Activated naive CD4-positive, alpha-beta T cell treated with anti-CD3 and anti-CD28 coated beads, Interleukin-2, amount 50 U/mL, for 72 hours (primary cell): ENCODE measurements around the gene LTB4R. TPM values are rescaled to one million over a fixed set of nuclear protein-coding genes. Genes with fewer than 3 reads are reported as not detected.

Source experiments
- ATAC-seq, 2 donors: fragments of 150-1000 bp; cut with Tn5 transposase; 2 replicates each; pipeline ENCODE4 v1.10.0; 2021; ENCODE audit warnings: mild to moderate bottlenecking in 2 of 2, moderate library complexity in 2 of 2
- DNase-seq, 2 donors: peaks; one replicate each; pipeline ENCODE4 v3.0.0; 2021 to 2022; ENCODE audit warnings: low spot score in 2 of 2
- H3K27ac Mint-ChIP-seq, 2 donors: one replicate each; pipeline ENCODE4 v1.8.0; 2022; ENCODE audit warnings: mild to moderate bottlenecking in 2 of 2, mixed read lengths in 2 of 2
- H3K36me3 Mint-ChIP-seq, 2 donors: one replicate each; pipeline ENCODE4 v1.8.0; 2022; ENCODE audit warnings: mixed read lengths in 2 of 2
- H3K9me3 Mint-ChIP-seq, 2 donors: one replicate each; pipeline ENCODE4 v1.8.0; 2022; ENCODE audit warnings: mixed read lengths in 2 of 2
- total RNA-seq, 2 donors: library from RNA; stranded (reverse); gene quantifications; one replicate each; pipeline ENCODE4 v1.2.3, GENCODE V29; 2022

Gene LTB4R
- total RNA-seq, 2 donors from 2014 or later, result 14.0 to 15.8 TPM

DNA sequence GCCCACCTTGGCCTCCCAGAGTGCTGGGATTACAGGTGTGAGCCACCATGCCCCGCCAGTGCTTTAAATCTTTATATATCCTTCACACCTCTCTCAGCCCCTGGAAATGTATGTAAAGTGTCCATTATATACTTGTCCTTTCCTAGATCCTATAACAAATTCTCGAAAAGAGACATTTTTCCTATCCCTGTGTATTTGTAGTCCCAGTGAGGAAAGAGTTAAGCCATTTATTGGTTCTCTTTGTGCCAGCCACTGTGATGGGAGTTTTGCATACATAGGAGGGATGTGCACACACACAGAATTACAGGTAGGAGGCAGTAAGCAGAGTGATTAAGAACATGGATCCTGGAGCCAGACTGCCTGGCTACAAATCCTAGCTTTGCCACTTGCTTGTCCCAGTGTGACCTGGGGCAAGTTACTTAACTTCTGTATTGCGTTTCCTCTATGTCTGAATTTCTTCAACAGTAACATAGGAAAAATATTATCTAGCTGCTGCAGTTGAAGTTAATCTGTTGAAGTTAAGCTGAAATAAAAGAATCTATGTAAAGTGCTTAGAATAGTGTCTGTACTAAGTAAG, 37.8 kb upstream of the LTB4R start:
- ATAC-seq (no peak), DNase-seq (no peak)
- H3K36me3 Mint-ChIP-seq, result peaks cover 4 to 5% of the 10 kb centered on the region in 2 donors
- peak overlapping the region; percentile 68 to 73 for H3K27ac Mint-ChIP-seq
- H3K9me3 Mint-ChIP-seq, result peaks cover 0 to 4% of the 10 kb centered on the region in 2 donors

DNA sequence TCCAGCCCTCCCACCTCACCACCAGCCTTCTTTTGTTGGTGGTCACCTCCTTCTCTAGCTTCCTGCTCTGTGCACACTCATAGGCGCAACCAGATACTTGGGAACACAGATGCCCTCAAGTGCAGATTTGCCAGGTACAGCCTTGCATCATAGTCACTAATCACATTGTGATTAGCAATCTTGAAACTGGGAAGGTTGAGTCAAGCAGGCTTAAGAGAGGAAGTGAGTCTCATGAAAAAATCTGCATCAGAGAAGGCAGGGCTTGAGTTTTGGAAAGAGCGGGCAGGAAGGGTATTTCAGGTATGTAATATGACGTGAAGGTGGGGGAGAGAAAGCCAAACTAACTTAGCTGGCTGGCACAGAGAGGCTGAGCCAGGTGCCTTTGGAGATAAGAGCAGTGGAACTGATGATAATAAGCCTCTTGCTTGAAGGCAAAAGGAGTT, 37.2 kb upstream of the LTB4R start:
- Mint-ChIP-seq H3K36me3 (peaks cover 4 to 8% of the 10 kb centered on the region in 2 donors), H3K9me3 (peaks cover 0 to 8% of the 10 kb centered on the region in 2 donors)

DNA sequence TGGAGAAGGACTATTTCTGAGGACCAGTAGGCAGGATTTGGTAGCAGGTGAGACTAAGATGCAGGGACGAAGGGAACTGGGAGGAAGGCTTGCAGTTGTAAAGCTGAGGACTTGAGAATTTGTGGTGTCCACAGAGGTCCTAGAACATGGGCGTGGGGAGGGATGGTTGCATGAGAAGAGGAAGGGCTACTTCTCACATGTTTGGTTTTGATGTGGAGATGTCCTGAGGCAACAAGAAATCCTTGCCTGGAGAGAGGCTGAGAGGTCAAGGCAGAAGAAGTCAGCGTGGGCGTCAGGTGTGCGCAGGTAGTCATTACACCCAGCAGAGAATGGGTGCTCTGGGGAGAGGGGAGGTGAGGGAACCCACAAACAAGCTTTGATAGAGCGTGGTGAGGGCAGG, 34.2 kb upstream of the LTB4R start:
- DNase-seq (no peak), ATAC-seq (no peak)
- no peak overlapping the region for H3K27ac Mint-ChIP-seq
- H3K36me3 Mint-ChIP-seq, result peaks cover 4 to 8% of the 10 kb centered on the region in 2 donors
- H3K9me3 Mint-ChIP-seq, result peaks cover 0 to 8% of the 10 kb centered on the region in 2 donors

More for the DNA sequence above, 37.2 kb upstream of the LTB4R start:
- ATAC-seq (peak; percentile 71 to 77), DNase-seq (peak; percentile 54 to 70)
- H3K27ac Mint-ChIP-seq, result peak overlapping the region; percentile 45 to 73

DNA sequence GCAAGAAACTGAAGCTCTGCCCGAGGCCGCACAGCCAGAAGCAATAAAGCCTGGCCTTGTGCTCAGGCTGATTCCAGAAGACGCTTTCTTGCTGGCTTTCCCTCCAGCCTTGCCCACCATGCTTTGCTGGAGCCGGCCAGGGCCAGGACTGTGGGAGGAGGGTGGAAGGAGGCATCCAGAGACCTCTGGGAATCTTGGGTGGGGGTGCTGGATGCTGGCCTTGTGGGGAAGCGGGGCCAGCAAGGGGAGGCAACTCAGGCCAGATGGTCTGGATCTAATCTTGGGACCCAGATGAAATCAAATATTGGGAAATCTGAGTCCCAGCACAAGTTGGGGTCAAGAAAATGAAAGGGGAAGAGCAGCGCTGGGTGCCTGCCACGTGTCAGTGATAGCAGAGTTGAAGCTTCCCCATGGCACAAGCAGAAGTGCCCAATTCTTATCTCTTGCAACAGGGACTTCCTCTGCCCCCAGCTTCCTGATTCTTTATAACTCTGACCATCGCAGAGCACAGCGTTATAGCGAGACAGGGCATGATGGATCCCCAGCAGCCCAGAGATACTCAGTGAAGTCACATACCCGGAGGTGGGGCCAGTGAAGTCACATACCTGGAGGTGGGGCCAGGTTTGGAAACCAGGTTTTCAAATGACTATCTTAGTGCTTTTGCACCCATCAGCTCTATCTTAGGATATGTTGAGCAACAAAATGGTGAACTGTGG, 33.5 kb upstream of the LTB4R start:
- DNase-seq (no peak), ATAC-seq (no peak)
- H3K27ac Mint-ChIP-seq, result peak overlapping the region; percentile 23 to 45
- H3K36me3 Mint-ChIP-seq, result peaks cover 4 to 8% of the 10 kb centered on the region in 2 donors
- H3K9me3 Mint-ChIP-seq, result peaks cover 0 to 8% of the 10 kb centered on the region in 2 donors

DNA sequence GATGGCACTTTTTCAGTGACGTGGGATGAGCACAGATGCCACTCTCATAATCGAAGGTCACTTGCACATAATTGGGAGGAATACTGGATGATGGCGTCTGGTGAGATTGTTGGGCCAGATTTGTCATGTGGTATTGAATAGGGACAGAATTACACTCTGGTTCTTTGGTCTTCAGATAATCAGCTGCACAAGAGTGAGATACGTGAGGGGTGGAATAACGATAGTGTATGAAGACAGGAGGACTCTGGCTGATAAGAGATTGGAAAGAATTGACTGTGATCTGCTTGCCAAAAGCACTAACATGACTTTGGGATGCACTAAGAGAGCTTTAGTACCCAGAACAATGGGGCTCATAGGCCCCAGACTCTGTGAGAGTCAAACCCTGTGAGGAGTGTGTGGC, 32.9 kb upstream of the LTB4R start:
- Mint-ChIP-seq H3K27ac (peak overlapping the region; percentile 23 to 73), H3K36me3 (peaks cover 4 to 8% of the 10 kb centered on the region in 2 donors), H3K9me3 (peaks cover 0 to 8% of the 10 kb centered on the region in 2 donors)
- DNase-seq, result no peak
- no peak for ATAC-seq

DNA sequence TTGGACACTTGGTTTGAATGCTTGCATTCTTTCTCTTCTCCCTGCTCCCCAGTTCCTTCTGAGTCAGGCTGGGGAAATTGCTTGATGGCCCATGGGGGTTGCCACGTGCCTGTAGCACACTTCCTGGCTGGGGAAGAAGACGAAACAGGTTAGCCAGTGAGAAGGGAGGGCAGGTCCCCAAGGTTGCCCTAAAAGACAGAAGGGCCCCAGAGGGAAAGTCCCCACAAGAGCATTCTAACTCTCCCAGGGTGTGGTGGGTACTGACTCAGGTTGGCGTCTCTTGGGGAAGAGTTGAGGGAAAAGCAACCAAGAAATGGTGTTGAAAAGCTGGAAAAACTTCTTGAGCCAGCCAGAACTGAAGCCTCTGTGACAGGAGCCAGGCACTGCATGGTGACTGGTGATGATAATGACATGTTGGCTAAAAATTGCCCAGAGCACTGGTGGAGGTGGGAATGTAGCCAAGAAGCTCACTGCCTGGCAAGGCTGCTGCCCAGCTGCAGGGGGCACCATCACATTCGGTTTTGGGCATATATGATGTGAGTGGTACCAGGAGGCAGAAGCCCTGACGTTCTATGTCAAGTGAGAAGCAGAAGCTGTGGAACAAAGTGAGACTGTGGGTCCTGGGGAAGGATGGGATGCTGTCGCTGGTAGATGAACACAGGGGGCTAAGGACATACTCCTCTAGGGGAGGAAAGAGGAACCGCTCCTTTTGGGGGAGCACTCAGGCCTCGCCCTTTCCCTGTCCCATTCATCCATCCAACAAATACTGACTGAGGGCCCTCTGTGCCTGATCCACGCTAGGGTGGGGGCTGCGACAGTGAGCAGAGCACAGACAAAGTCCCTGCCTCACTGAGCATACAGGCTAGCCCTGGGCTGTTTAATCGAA, 31.8 kb upstream of the LTB4R start:
- ATAC-seq, result peak; percentile 77 to 98
- H3K27ac Mint-ChIP-seq, result peak overlapping the region; percentile 23 to 37
- peak; percentile 25 to 78 for DNase-seq
- H3K36me3 Mint-ChIP-seq, result peaks cover 4 to 8% of the 10 kb centered on the region in 2 donors
- H3K9me3 Mint-ChIP-seq, result peaks cover 0 to 8% of the 10 kb centered on the region in 2 donors

DNA sequence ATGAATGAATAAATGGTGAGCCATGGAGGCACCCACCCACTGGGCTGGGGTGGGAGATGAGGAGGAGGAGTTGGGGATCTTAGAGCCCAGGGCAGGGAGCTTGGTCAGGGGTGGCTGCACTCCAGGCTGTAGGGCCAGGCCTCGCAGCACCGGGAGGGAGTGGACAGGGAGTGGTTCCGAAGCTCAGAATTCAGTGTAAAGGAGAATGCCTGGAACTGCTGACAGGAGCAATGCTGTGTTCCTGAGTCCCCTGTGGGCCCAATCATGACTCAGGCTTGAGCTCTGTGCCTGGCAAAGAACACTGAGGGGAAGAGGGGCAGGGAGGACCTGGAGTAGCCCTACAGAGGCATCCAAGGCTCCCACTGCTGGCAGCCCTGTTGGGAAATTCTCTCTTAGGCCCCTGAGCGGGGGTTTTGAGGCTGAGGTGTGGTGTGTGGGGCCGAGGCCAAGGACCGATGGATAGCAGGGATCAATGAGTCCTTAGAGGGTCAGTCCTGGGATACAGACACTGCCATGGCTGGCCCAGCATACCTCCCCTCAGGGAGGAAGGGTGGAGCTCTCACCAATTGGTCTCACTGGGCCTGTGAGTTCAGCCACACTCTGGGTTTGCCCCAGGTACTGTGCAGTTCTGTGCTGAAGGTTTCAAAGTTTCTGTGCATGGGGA, 30.4 kb upstream of the LTB4R start:
- ATAC-seq (no peak), DNase-seq (no peak)
- peak overlapping the region in 1 of 2 donors; percentile 15 for H3K27ac Mint-ChIP-seq
- peaks cover 0 to 8% of the 10 kb centered on the region in 2 donors for H3K9me3 Mint-ChIP-seq
- peaks cover 4 to 8% of the 10 kb centered on the region in 2 donors for H3K36me3 Mint-ChIP-seq

DNA sequence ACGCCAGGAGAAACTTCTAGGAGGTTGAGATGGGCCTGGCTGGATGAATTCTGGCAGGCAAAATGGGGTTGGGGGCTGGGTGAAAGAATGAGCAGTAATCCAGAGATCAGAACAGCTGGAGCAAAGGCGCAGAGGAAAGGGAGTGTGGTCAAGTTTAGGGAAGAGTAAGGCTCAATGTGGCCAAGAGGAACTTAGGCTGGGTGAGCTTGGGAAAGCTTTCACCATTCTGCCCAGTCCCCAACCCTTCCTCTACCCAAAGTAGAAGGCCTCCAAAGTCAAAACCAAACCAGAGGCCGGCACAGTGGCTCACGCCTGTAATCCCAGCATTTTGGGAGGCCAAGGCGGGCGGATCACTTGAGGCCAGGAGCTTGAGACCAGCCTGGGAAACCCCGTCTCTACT, 29.7 kb upstream of the LTB4R start:
- Mint-ChIP-seq H3K27ac (no peak overlapping the region), H3K36me3 (peaks cover 4 to 8% of the 10 kb centered on the region in 2 donors), H3K9me3 (peaks cover 0 to 8% of the 10 kb centered on the region in 2 donors)
- ATAC-seq, result no peak
- no peak for DNase-seq

DNA sequence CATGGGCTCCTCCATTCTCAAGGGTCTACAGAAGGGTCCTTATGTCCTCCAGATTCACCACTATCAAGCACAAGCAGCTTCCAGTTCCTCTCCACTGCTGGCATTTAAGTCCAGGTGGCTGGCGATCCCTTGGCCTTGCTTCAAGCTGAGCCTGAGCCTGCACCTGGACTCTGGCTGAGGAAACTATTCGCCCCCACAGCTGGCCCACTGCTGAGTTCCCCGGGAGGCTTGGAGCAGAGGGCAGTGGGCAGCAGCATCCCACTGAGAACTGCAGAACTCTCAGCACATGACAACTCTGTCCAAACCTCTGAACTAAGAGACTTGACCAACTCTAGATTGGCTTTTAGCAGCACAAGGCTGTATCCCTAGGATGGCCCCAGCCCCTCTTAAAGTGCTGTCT, 28.6 kb upstream of the LTB4R start:
- no peak overlapping the region for H3K27ac Mint-ChIP-seq
- no peak for ATAC-seq
- H3K36me3 Mint-ChIP-seq, result peaks cover 4 to 8% of the 10 kb centered on the region in 2 donors
- no peak for DNase-seq
- H3K9me3 Mint-ChIP-seq, result peaks cover 0 to 8% of the 10 kb centered on the region in 2 donors

DNA sequence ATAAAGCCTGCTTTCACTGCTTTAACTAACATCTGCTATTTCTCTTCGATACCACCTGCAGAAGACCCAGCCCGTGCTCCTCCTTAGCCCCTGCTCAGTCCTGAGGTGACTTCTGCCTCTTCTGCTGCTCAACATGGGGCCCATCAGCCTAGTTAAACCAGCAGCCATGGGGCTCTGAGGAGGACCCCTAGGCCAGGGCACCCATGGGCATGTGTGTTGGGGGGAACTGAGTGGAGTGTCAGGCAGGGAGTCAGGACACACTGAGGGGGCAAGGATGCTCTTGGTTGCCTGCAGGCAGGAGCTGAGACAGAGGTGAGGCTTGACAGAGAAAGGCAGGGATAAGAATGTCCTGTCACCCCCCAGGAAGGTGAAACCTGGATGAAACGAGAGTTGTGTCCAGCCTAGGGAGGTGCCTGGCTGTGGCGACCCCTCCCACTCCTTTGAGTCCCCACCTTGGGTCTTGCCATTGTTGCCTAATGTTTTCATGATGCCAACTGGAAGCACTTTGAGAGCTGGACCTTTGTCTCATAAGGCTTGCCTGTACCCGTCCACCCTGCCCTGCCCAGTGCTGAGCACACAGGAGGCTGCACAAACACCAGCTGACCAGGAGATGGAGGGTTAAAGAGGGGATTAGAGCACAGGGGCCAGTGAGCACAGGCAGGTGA, 27.4 kb upstream of the LTB4R start:
- H3K36me3 Mint-ChIP-seq, result no peaks in the 10 kb centered on the region
- ATAC-seq, result no peak
- no peak overlapping the region for H3K27ac Mint-ChIP-seq
- DNase-seq, result no peak
- no peaks in the 10 kb centered on the region for H3K9me3 Mint-ChIP-seq

DNA sequence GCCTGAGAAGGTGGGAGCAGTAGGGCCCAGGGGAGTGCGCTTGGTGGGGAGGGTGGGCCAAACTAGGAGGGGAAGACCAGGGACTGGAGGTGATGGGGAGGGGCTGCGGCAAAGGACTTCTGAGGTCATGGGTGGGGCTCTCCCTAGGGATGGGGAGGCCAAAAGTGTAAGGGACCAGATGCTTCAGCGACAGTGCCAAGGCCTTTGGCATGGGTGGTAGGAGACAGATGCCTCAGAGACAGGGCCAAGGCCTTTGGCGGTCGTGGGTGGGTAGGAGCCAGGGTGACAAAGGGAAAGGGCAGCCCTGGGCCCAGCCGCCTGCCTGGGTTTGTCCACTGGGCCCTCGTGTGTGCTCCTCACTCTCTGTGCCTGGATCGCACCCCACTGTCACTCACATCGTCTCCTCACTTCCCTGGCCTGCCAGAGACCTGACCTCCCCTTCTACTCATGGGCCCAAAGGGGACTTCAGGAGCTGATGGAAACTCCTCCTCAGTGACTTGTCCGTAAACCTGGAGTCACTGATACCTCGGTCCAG, 26.7 kb upstream of the LTB4R start:
- Mint-ChIP-seq H3K36me3 (no peaks in the 10 kb centered on the region), H3K9me3 (no peaks in the 10 kb centered on the region), H3K27ac (no peak overlapping the region)
- DNase-seq (no peak), ATAC-seq (no peak)

DNA sequence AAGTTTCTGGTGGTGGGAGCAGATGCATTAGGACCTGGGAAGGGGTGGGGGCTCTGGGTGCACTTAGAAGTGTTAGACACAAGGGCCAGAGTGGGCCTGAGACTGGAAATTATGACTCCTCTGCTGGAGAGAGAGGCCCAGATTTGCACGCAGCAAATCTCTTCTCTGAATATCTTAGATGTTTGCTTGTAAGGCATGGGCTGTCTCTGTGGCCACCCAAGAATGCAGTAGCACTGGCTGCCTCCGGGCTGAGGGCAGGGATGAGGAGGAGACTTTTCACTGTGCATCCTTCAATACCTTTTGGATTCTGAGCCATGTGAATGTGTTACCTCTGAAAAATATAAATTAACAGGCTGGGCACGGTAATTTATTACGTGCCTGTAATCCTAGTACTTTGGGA, 26.0 kb upstream of the LTB4R start:
- no peak for DNase-seq
- H3K36me3 Mint-ChIP-seq, result peaks cover 1 to 4% of the 10 kb centered on the region in 2 donors
- ATAC-seq, result no peak

DNA sequence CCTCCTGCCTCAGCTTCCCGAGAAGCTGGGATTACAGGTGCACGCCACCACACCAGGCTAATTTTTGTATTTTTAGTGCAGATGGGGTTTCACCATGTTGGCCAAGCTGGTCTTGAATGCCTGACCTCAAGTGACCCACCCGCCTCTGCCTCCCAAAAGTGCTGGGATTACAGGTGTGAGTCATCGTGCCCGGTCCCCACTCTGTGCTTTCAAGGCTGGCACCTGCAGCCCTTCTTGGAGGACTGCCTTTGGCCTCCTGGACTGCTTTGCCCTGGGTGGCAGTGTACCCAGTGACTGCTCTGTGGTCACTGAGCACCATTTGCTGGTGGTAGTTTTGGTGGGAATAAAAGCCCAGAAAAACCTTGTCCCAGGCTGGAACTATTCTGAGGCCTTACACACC, 24.3 kb upstream of the LTB4R start:
- DNase-seq (no peak), ATAC-seq (no peak)
- H3K9me3 Mint-ChIP-seq, result no peaks in the 10 kb centered on the region
- H3K36me3 Mint-ChIP-seq, result peaks cover 13 to 18% of the 10 kb centered on the region in 2 donors
- no peak overlapping the region for H3K27ac Mint-ChIP-seq

More for the DNA sequence above, 26.0 kb upstream of the LTB4R start:
- no peak overlapping the region for H3K27ac Mint-ChIP-seq
- no peaks in the 10 kb centered on the region for H3K9me3 Mint-ChIP-seq

DNA sequence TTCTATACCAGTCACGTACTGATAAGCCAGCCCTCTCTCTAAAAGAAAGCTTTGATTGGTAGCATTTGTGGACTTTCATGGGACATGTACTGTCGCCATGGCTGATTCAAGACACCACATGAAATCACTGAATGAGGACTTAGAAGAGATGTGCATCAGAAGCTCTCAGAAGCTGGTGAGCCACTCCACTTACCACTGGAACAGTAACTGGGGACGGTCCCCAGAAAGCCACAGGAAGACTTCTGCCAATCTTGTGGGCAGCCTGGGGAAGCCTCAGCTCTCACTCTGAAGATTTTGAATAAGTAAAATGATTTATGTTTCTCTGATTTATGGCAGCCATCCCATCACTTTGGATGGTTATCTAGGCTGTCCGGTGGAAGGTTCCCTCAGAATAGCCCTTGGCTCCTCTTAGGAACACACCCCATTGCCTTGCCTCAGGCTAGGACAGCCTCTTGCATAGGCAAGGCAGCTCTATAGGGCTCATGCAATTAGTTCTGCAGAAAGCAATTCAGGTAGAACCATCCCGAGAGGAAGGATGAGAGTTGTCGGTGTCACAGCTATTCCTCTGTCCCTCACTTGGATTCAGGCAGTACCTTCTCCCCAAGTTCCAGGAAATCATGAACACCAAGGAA, 21.5 kb upstream of the LTB4R start:
- DNase-seq, result peak; percentile 43 to 83
- peak; percentile 98 to 99 for ATAC-seq
- Mint-ChIP-seq H3K27ac (peak overlapping the region in 1 of 2 donors; percentile 71), H3K9me3 (no peaks in the 10 kb centered on the region), H3K36me3 (peaks cover 13 to 27% of the 10 kb centered on the region in 2 donors)

DNA sequence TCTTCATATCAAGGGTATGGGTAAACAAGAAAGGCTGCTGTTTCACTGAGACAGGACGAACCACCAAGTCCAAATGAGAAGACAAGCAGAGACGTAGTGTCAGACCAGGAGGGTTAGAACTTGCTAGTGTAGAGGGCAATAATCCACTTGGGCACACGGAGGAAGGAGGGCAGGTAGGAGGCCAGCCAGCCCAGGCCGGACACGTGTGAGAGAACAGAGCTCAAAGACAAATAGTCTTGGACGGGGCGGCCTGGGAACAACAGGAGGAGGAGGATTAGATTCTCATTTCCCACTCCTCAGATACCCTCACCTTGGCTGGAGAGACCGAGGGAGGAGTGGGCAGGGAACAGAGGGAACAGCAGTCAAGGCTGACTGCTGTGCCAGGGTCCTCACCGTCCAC, 20.6 kb upstream of the LTB4R start:
- no peak for DNase-seq
- peaks cover 13 to 27% of the 10 kb centered on the region in 2 donors for H3K36me3 Mint-ChIP-seq
- H3K27ac Mint-ChIP-seq, result no peak overlapping the region
- no peak for ATAC-seq
- H3K9me3 Mint-ChIP-seq, result no peaks in the 10 kb centered on the region
